Measurements from ENCODE around the gene MYRF.
A peak's percentile ranks its signal among the peaks of the same experiment; 100 is the strongest.

MYRF gene

DNA sequence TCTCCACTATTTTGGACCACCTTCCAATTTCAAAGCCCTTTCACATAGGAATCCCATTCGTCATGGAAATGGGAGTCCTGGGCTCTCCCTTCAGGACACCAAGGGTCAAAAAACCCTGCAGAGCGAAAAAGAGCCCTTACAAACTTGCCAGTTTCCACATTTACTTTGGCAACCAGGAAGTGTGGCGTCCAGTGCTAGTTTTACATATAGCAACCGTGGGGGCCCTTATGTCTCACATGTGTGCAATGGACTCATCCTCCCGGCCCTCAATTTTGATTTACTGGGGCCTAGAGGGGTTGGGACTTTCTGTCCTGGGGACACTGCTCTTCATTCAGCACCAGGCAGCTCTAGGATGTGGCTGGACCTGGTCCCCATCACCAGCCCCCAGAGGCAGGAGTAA, 38.5 kb upstream of the MYRF start:
- WGBS (ENCODE audit: insufficient coverage): 76% methylated on average over 5 of the region's 5 CpGs
- Histone ChIP-seq H3K27ac (ENCODE audit: insufficient read depth in 1 of 2, low read depth in 1 of 2, low read length in 2 of 2, poor library complexity in 1 of 2, severe bottlenecking in 2 of 2) (no peak overlapping the region), H3K4me1 (ENCODE audit: control extremely low read depth in 1 of 4, control insufficient read depth in 4 of 4, insufficient read depth in 4 of 4, low read length in 3 of 4) (peaks cover 0 to 15% (median 9%) of the 10 kb centered on the region in 4 experiments), H3K4me3 (ENCODE audit: control insufficient read depth in 1 of 7, extremely low read depth in 1 of 7, insufficient read depth in 4 of 7, low read depth in 2 of 7, low read length in 6 of 7) (no peak overlapping the region), H3K36me3 (ENCODE audit: control insufficient read depth in 4 of 4, insufficient read depth in 4 of 4, low read length in 3 of 4) (no peaks in the 10 kb centered on the region), H3K9me3 (ENCODE audit: control extremely low read depth in 1 of 5, control insufficient read depth in 4 of 5, insufficient read depth in 2 of 5, low read depth in 1 of 5, low read length in 4 of 5) (no peaks in the 10 kb centered on the region), H3K27me3 (replicated peaks in 2 of 5; ENCODE audit: control insufficient read depth in 4 of 5, insufficient read depth in 5 of 5, low read length in 4 of 5) (no peaks in the 10 kb centered on the region)
- DNase-seq: no peak
- ChIA-PET CTCF (interaction anchor here (0.9 to 4.4 kb wide), 4 partner anchors 10 to 30 kb away, joined by 3 to 19 read pairs (median 6); no protein-coding TSS in a partner anchor), POLR2A (no interaction called here)

DNA sequence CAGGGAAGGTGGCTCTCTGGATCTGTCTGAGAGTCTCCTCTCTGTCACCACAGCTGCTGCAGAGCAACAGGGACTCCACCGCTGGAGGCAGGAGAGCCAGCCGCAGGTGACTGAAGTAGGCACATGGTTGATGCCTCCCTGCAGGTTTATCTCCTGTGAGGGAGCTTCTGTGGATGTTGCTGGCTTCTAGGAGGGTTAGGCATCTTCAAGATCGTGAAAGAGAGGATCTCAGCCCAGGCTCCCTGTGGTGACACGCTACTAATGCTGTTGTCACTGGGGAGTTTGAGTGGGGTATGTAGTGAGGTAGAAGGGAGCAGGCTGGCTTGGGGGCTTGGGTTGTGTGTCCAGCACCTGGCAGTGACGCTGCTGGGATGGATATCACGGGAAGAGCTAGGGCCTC, 38.1 kb upstream of the MYRF start:
- Histone ChIP-seq H3K27ac (ENCODE audit: insufficient read depth in 1 of 2, low read depth in 1 of 2, low read length in 2 of 2, poor library complexity in 1 of 2, severe bottlenecking in 2 of 2) (no peak overlapping the region), H3K36me3 (ENCODE audit: control insufficient read depth in 4 of 4, insufficient read depth in 4 of 4, low read length in 3 of 4) (no peaks in the 10 kb centered on the region), H3K4me1 (ENCODE audit: control extremely low read depth in 1 of 4, control insufficient read depth in 4 of 4, insufficient read depth in 4 of 4, low read length in 3 of 4) (peaks cover 0 to 15% (median 9%) of the 10 kb centered on the region in 4 experiments), H3K9me3 (ENCODE audit: control extremely low read depth in 1 of 5, control insufficient read depth in 4 of 5, insufficient read depth in 2 of 5, low read depth in 1 of 5, low read length in 4 of 5) (no peaks in the 10 kb centered on the region), H3K4me3 (ENCODE audit: control insufficient read depth in 1 of 7, extremely low read depth in 1 of 7, insufficient read depth in 4 of 7, low read depth in 2 of 7, low read length in 6 of 7) (no peak overlapping the region), H3K27me3 (replicated peaks in 2 of 5; ENCODE audit: control insufficient read depth in 4 of 5, insufficient read depth in 5 of 5, low read length in 4 of 5) (no peaks in the 10 kb centered on the region)
- no peak for DNase-seq
- ChIA-PET CTCF (interaction anchor here (0.9 to 4.4 kb wide), 4 partner anchors 10 to 31 kb away, joined by 3 to 19 read pairs (median 6); no protein-coding TSS in a partner anchor), POLR2A (no interaction called here)
- WGBS (ENCODE audit: insufficient coverage): 95% methylated on average over 6 of the region's 6 CpGs

DNA sequence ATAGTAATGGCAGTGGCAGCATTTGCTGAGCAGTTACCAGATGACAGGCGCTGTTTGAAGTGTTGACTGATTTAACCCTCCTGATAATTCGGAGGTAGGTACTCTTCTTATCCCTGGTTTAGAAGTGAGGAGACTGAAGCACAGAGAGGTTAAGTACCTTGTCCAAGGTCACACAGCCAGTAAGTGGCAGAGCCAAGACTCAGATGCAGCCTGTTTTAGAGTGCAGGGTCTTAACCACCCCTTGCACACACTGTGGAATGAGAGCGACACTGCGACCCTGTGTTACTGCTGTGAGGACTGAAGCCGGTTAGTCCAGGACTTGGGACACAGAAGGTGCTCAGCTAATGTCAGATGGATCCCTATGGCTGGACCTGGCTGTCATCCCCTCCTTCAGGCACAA, 37.5 kb upstream of the MYRF start:
- CTCF ChIA-PET: interaction anchor here (0.9 to 4.4 kb wide), 3 partner anchors 12 to 26 kb away, joined by 3 to 19 read pairs (median 8); no protein-coding TSS in a partner anchor
- 100% methylated on average over 5 of the region's 5 CpGs for WGBS (ENCODE audit: insufficient coverage)

DNA sequence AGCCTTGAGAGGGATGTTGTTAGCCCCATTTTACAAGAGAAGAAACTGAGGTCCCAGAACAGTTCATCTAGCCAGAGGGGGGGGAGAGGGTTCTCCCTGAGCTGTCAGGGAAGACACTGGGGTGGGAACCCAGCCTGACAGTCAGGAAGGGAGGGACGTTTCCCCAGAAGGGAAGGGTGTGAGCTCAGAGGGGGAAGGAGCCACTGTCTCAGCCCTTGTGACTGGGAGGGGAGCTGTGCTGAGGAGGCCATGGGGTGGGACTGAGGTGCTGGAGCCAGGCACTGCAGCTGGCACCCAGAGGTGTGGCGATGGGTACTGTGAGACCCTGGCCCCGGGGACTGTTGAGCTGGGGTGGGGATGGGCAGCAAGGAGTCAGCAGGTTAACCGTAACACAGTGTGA, 36.6 kb upstream of the MYRF start:
- DNase-seq: no peak
- Histone ChIP-seq H3K36me3 (ENCODE audit: control insufficient read depth in 4 of 4, insufficient read depth in 4 of 4, low read length in 3 of 4) (no peaks in the 10 kb centered on the region), H3K4me3 (ENCODE audit: control insufficient read depth in 1 of 7, extremely low read depth in 1 of 7, insufficient read depth in 4 of 7, low read depth in 2 of 7, low read length in 6 of 7) (no peak overlapping the region), H3K4me1 (ENCODE audit: control extremely low read depth in 1 of 4, control insufficient read depth in 4 of 4, insufficient read depth in 4 of 4, low read length in 3 of 4) (peaks cover 0 to 15% (median 9%) of the 10 kb centered on the region in 4 experiments), H3K27ac (ENCODE audit: insufficient read depth in 1 of 2, low read depth in 1 of 2, low read length in 2 of 2, poor library complexity in 1 of 2, severe bottlenecking in 2 of 2) (no peak overlapping the region), H3K27me3 (replicated peaks in 2 of 5; ENCODE audit: control insufficient read depth in 4 of 5, insufficient read depth in 5 of 5, low read length in 4 of 5) (no peaks in the 10 kb centered on the region), H3K9me3 (ENCODE audit: control extremely low read depth in 1 of 5, control insufficient read depth in 4 of 5, insufficient read depth in 2 of 5, low read depth in 1 of 5, low read length in 4 of 5) (no peaks in the 10 kb centered on the region)
- WGBS (ENCODE audit: insufficient coverage): 95% methylated on average over 2 of the region's 4 CpGs
- ChIA-PET POLR2A (no interaction called here), CTCF (interaction anchor here (0.8 to 4.4 kb wide), 3 partner anchors 12 to 27 kb away, joined by 3 to 19 read pairs (median 3); no protein-coding TSS in a partner anchor)

More for the DNA sequence above, 37.5 kb upstream of the MYRF start:
- Histone ChIP-seq H3K27ac (ENCODE audit: insufficient read depth in 1 of 2, low read depth in 1 of 2, low read length in 2 of 2, poor library complexity in 1 of 2, severe bottlenecking in 2 of 2) (no peak overlapping the region), H3K27me3 (replicated peaks in 2 of 5; ENCODE audit: control insufficient read depth in 4 of 5, insufficient read depth in 5 of 5, low read length in 4 of 5) (no peaks in the 10 kb centered on the region), H3K4me1 (ENCODE audit: control extremely low read depth in 1 of 4, control insufficient read depth in 4 of 4, insufficient read depth in 4 of 4, low read length in 3 of 4) (peaks cover 0 to 15% (median 9%) of the 10 kb centered on the region in 4 experiments), H3K9me3 (ENCODE audit: control extremely low read depth in 1 of 5, control insufficient read depth in 4 of 5, insufficient read depth in 2 of 5, low read depth in 1 of 5, low read length in 4 of 5) (no peaks in the 10 kb centered on the region), H3K4me3 (ENCODE audit: control insufficient read depth in 1 of 7, extremely low read depth in 1 of 7, insufficient read depth in 4 of 7, low read depth in 2 of 7, low read length in 6 of 7) (no peak overlapping the region), H3K36me3 (ENCODE audit: control insufficient read depth in 4 of 4, insufficient read depth in 4 of 4, low read length in 3 of 4) (no peaks in the 10 kb centered on the region)
- no peak for DNase-seq
- POLR2A ChIA-PET: no interaction called here

GRCh38 chr11:61716478-61717285, 35.8 kb upstream of the MYRF start:
- POLR2A ChIA-PET: no interaction called here
- H3K27me3 ChIP-seq (replicated peaks in 2 of 5; ENCODE audit: control insufficient read depth in 4 of 5, insufficient read depth in 5 of 5, low read length in 4 of 5): no peaks in the 10 kb centered on the region
- H3K4me3 ChIP-seq (ENCODE audit: control insufficient read depth in 1 of 7, extremely low read depth in 1 of 7, insufficient read depth in 4 of 7, low read depth in 2 of 7, low read length in 6 of 7): no peak overlapping the region
- H3K36me3 ChIP-seq (ENCODE audit: control insufficient read depth in 4 of 4, insufficient read depth in 4 of 4, low read length in 3 of 4): no peaks in the 10 kb centered on the region
- no peaks in the 10 kb centered on the region for H3K9me3 ChIP-seq (ENCODE audit: control extremely low read depth in 1 of 5, control insufficient read depth in 4 of 5, insufficient read depth in 2 of 5, low read depth in 1 of 5, low read length in 4 of 5)
- H3K4me1 ChIP-seq (ENCODE audit: control extremely low read depth in 1 of 4, control insufficient read depth in 4 of 4, insufficient read depth in 4 of 4, low read length in 3 of 4): peaks cover 0 to 15% (median 9%) of the 10 kb centered on the region in 4 experiments
- CTCF ChIA-PET: interaction anchor here (0.8 to 4.4 kb wide), 2 partner anchors 13 kb away, joined by 3 to 19 read pairs; no protein-coding TSS in a partner anchor
- DNase-seq: peak in 2 of 3 donors; percentile 24 to 31
- WGBS (ENCODE audit: insufficient coverage): 65% methylated on average over 10 of the region's 13 CpGs
- no peak overlapping the region for H3K27ac ChIP-seq (ENCODE audit: insufficient read depth in 1 of 2, low read depth in 1 of 2, low read length in 2 of 2, poor library complexity in 1 of 2, severe bottlenecking in 2 of 2)

GRCh38 chr11:61717286-61718033, 35.0 kb upstream of the MYRF start:
- Histone ChIP-seq H3K9me3 (ENCODE audit: control extremely low read depth in 1 of 5, control insufficient read depth in 4 of 5, insufficient read depth in 2 of 5, low read depth in 1 of 5, low read length in 4 of 5) (no peaks in the 10 kb centered on the region), H3K4me1 (ENCODE audit: control extremely low read depth in 1 of 4, control insufficient read depth in 4 of 4, insufficient read depth in 4 of 4, low read length in 3 of 4) (peaks cover 0 to 15% (median 9%) of the 10 kb centered on the region in 4 experiments), H3K27ac (ENCODE audit: insufficient read depth in 1 of 2, low read depth in 1 of 2, low read length in 2 of 2, poor library complexity in 1 of 2, severe bottlenecking in 2 of 2) (no peak overlapping the region), H3K4me3 (ENCODE audit: control insufficient read depth in 1 of 7, extremely low read depth in 1 of 7, insufficient read depth in 4 of 7, low read depth in 2 of 7, low read length in 6 of 7) (no peak overlapping the region), H3K27me3 (replicated peaks in 2 of 5; ENCODE audit: control insufficient read depth in 4 of 5, insufficient read depth in 5 of 5, low read length in 4 of 5) (no peaks in the 10 kb centered on the region), H3K36me3 (ENCODE audit: control insufficient read depth in 4 of 4, insufficient read depth in 4 of 4, low read length in 3 of 4) (no peaks in the 10 kb centered on the region)
- no peak for DNase-seq
- WGBS (ENCODE audit: insufficient coverage): over 99% methylated on average over 15 of the region's 19 CpGs
- ChIA-PET CTCF (interaction anchor here (0.8 to 7.4 kb wide), 2 partner anchors 8 to 16 kb away, joined by 4 to 45 read pairs; no protein-coding TSS in a partner anchor), POLR2A (no interaction called here)
